Measurements from ENCODE around the gene NRM. TPM values are rescaled to one million over a fixed set of nuclear protein-coding genes. Genes with fewer than 3 reads are reported as not detected.
A peak's percentile ranks its signal among the peaks of the same experiment; 100 is the strongest.

Gene NRM
- total RNA-seq, 1 donor from 2014 or later, result 11.0 TPM

- ATAC-seq (no peak), DNase-seq (ENCODE audit: low spot score) (no peak)
- intact Hi-C loops (cut with DNase I), result no loop called here
These were observed 544 bp upstream of the NRM start for GRCh38 chr6:30691208-30691847.

DNA sequence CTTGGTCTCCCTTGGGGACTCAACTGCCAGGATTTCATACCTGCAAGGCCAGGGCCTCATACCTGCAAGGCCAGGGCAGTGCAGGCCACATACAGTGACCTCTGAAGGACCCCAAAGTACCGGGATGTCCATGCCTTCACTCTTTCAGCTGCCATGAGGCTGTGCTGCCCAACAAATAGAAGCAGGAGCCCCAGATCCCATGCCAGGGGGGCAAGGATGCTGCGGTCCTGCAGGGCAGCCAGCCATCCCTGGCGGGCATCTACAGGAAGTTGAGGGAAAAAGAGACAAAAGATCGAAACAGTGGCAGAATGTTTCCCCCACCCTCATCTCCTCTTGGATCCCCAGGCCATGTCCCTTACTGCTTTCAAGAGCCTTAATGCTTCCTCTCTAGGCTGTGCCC, 799 bp downstream of the NRM start:
- ATAC-seq (no peak), DNase-seq (ENCODE audit: low spot score) (no peak)
- intact Hi-C loops (cut with DNase I), result no loop called here

DNA sequence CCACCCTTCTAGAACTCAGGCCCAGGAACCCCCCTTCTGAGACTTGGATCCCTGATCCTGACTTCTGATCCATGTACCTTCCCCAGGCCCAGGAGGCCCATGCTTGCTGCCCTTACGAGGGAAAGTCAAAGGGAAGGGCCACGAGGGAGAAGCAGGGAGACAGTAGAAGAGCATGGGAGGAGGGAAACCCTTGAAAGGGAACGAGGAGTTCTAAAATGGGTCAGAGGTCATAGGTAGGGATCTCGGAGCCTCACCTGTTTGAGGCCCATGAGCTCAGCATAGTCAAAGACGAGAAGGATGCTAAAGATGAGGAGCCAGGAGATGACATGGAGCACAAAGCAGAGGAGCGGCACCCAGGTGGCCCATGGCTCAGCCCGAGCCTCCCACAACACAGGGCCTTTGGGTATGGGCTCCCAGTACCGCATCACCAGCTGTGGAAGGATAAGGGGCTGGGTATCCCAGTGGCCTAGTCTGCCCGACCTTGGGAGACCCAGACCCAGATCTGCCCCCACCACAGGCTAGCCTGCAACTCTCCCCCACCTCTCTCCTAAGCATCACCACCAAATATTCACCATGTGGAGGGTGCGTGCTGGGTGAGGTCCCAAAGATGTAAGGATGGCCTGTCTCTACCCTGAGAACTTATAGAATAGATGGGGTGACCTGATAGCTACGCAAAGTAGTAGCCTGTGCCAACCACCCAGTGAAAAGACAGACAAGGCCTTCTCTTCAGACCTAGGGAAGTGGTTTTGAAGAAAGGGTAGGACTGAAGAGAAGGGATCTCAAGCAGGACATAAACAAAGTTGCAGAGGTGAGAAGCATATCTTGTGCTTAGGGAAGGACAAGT, 1.5 kb downstream of the NRM start:
- intact Hi-C loops (cut with DNase I), result no loop called here
- DNase-seq (ENCODE audit: low spot score) (no peak), ATAC-seq (no peak)

- DNase-seq (ENCODE audit: low spot score) (no peak), ATAC-seq (no peak)
- intact Hi-C loops (cut with DNase I), result no loop called here
These were observed 2.2 kb downstream of the NRM start for GRCh38 chr6:30688569-30688968.

DNA sequence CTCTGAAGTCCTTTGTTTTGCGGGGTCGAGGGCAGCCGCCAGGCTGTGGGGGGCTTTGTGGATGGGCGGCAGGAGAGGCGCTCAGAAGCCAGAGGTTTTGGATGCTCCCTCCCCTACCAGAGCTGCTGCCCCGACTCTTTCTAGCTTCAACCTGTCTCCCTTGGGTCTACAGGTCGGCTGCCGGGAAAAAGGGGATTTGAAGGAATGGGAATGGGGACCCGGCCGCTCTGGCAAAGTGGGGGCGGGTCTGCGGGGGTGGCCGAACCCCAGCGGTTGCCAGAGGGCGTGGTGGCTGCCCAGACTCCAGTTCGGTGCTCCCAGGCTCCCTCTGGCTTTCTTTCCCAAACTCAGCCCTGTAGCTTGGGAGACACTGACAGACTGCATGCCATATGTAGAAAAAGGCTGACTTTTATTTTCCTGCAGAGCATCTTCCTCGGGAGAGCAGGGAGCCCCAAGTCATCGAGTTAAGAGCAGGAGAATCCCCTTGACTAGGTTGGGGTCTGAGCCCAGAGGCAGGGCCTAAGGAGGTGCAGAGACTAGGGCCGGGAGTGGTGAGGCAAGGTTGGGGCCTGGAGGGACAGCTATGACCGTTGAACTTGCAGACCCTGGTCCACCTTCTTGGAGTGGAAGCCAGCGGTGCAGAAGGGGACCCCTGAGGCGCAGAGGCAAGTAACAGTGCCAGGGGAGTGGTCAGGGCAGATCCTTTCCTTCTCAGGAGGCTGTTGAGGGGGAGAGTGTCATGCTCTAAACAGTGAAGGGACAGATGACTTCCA, 2.9 kb downstream of the NRM start:
- intact Hi-C loops (cut with DNase I), result no loop called here
- ATAC-seq, result peak; percentile 35
- DNase-seq (ENCODE audit: low spot score), result peak; percentile 80

GRCh38 chr6:30686908-30687658, 3.7 kb downstream of the NRM start:
- peak; percentile 97 for DNase-seq (ENCODE audit: low spot score)
- intact Hi-C loops (cut with DNase I), result no loop called here
- peak; percentile 78 for ATAC-seq

DNA sequence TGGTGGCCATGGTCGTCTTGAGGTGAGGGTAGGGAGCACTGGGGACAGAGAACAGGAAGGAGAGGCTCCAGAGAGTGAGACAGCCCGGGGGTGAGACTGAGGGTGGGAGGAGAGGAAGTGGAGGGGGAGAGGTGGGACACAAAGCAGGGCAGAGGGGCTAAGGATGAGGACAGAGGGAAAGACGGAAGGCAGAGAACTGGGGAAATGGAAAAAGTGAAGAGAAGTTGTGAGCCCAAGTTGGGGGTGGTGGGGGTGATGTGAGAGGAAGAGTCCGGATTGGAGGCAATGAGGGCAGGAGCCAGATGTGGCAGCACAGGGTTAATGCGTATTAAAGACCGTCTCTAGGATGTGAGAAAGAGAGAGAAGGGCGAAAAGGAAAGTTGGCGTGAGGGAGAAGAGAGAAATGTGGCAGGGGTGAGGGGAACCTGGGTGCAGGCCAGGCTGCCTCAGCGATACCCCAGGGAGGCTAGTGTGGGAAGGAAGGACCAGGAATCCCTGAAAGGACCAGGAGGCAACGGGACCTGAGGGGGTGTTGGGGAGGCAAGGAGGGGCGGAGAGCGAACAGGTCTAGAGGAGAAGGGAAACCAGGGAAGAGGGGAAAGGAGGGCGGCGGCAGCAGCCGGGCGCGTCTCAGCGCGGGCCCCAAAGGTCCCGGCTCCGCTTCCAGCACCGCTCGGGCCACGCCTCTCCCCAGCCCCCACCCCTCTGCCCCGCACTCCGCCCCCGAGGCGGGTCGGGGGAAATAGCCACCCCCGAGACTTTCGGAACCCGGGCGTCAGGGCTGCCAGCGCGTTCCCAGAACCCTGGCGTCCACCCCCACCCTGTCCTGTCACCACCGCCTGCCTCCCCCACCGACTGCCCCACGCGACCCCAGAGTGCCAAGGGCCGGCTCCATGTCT, 4.5 kb downstream of the NRM start, which contains the start of gene PPP1R18:
Gene PPP1R18, minus strand, starts transcription at position 637 of the 899 bp plus-strand sequence. Its CDS starts 627 bp downstream, at position 10.
- peak; percentile 73 for ATAC-seq
- intact Hi-C loops (cut with DNase I), result no loop called here
- peak; percentile 92 for DNase-seq (ENCODE audit: low spot score)

DNA sequence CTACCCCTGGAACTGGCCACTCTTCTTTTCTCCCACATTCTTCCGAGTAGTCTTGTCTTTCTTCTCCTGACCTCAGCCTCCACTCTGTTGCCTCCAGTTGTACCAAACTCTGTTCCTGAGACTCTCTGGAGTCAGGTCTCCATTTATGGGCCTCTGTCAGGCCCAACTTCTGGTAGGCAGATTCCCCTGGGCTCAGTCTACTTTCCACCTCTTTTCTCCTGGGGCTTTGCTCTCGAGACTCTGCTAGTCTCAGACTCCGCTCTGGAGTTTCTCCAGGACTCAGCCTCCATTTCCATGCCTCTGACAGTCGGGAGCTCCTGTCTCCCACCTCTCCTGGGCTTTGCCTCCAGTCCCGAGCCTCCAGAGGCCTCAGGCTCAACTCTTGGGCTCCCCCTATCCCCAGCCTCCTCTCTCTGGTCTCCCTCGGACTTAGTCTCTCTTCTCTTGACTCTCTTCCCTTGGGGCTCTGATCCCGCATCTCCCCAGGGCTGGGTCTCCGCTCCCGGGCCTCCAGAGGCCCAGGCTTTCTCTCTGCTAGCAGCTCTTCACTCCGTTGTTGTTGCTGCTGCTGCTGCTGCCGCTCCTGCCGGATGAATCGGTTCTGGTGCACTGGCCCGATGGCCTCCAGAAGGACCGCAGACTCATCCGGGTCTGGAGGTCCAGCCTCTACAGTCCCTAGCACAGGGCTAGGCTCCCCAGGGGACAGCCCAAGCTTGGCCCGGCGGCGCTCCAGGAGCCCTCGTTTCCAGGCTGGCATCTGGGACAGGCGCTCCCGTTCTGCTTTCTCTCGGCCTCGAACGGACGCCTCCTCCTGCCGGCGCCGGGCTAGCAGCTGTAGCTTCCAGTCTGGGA, 5.4 kb downstream of the NRM start:
- DNase-seq (ENCODE audit: low spot score), result peak; percentile 68
- intact Hi-C loops (cut with DNase I), result no loop called here
- no peak for ATAC-seq

- ATAC-seq (no peak), DNase-seq (ENCODE audit: low spot score) (peak; percentile 77)
- intact Hi-C loops (cut with DNase I), result no loop called here
These were observed 6.2 kb downstream of the NRM start for GRCh38 chr6:30684386-30685156.

DNA sequence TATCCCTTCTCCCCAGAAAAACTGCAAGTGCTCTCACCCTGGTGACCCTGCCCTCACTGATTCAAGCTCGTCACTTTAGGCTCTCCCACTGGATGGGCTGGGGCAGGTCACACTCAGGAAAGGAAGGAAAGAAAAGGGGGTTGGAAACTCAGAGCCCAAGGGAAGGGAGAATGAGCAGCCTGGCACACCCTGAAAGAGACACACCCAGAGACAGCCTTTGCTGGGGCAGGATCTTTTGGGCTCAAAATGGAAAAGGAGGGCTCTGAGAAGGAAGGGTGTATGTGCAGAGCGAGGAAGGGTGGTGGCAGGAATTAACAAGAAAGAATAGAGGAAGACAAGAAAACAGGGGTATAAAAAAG, 6.8 kb downstream of the NRM start:
- DNase-seq (ENCODE audit: low spot score), result no peak
- intact Hi-C loops (cut with DNase I), result no loop called here
- no peak for ATAC-seq

DNA sequence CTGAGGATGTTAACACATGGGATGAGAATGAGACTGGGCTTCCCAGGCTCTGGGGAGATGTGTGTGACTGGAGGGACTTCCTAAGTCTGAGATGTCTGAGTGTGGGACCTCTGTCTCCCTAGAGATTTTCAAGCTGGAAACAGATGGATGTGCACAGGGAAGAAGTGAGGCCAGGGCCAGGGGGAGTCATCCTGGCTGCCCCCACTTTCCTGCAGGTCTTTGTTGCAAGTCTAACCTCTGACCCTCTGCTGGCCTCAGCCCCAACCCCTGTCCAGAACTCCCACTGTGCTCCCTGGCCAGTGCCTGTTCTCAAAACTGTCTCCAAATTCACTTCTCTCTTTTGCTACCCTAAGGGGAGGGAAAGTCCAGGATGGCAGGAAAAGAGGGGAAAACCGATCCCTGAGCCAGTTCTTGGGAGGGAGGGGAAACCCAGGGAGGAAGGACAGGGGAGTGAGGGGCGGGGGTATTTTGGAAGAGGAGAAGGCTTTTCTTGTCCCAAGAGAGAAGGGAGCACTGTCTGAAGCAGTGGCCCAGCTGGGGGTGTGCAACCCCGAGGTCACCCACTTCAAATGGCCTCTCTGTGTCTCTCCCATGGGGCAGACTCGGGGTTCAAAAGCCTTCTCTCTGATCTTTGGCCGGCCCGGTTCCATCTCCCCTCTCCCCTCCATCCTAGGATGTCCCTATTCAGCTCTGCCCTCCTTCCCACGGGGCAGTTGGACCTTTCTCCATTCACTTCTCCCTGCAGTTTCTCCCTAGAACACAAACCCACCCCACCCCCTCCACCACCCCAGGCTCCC, 7.4 kb downstream of the NRM start:
- peak; percentile 72 for DNase-seq (ENCODE audit: low spot score)
- no peak for ATAC-seq
- intact Hi-C loops (cut with DNase I), result no loop called here

DNA sequence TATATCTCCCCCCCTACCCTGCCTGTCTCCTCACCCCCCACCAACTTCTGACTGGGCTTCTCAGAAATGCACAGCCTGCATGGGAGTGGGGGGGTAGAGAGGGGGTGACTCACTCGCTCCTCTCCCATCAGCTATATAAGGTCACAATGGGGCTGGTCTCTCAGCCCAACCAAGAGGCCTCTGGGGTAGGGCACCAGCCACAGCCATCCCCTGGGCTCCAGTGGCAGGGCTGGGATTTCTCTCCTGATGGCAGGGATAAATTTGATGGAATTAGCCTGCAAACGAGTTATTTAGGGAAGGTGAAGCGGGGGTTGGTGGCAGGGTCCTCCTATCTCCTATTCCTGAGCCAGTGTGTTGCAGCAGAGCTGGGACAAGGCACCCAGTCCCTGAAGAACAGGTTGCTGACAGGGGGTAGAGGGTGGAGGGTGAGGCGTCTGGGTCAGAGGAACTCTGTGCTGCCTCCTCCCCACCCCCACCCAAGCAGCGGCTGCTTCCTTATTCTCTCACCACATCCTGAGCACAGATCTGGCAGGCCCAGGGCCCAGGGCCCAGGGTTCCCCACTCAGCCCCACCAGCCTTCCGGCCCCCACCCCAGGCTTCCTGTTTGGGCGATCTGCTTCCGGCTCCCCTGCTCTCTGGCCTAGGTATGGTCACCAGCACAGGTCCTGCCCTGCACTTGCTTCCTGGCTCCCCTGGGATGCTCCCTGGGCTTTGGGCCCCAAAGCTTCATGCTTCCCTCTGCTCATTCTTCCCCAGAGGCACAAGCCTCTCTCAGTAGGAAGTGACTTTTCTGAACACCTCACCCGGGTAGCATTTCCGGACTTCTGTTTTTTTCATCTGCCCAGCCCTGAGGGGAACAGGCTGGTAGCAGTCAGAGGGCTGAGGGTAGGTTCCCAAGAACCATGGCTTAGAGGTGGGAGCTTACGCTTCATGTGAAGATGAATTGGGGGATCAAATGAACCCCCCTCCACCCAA, 8.4 kb downstream of the NRM start:
- intact Hi-C loops (cut with DNase I), result no loop called here
- DNase-seq (ENCODE audit: low spot score), result peak; percentile 85

DNA sequence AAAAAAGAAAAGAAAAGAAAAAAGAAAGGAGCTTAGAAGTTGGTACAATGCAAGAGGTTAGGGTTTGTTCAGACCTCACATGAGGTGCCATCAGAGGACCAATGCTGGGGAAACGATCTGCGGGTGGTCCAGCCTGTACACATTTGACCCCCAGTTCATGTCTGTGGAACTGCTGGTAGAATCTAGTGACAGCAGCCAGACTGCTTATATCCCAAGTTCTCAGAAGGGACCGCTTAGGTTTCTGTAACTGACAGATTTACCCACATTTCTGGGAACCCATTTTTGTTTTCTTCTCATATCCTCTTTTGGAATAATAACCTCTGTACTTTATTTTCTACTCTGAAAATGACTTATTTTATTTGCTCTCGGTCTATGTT, 9.0 kb downstream of the NRM start:
- ATAC-seq (no peak), DNase-seq (ENCODE audit: low spot score) (no peak)
- intact Hi-C loops (cut with DNase I), result no loop called here

More for the DNA sequence above, 8.4 kb downstream of the NRM start:
- peak; percentile 38 for ATAC-seq

GRCh38 chr6:30679765-30680535, 10.8 kb downstream of the NRM start:
- DNase-seq (ENCODE audit: low spot score) (no peak), ATAC-seq (no peak)
- intact Hi-C loops (cut with DNase I), result loop anchor here (2.0 kb wide), 1 partner anchor 43 kb away; no protein-coding TSS in a partner anchor

Measured in sciatic nerve (tissue), 2 donors.